ENCODE results near the gene HSPG2. TPM values are rescaled to one million over a fixed set of nuclear protein-coding genes. Genes with fewer than 3 reads are reported as not detected.

HSPG2 gene
- total and polyA plus RNA-seq, 4 experiments from 2014 or later, result 1.2 TPM; not detected in 2

GRCh38 chr1:21825393-21825792, 111.7 kb downstream of the HSPG2 start:
- Histone ChIP-seq H3K4me1 (ENCODE audit: insufficient read depth, low read length) (no peaks in the 10 kb centered on the region), H3K27ac (ENCODE audit: low read depth, low read length) (no peak overlapping the region), H3K9me3 (ENCODE audit: control insufficient read depth in 1 of 2, low read length in 2 of 2) (no peaks in the 10 kb centered on the region), H3K4me3 (ENCODE audit: low read length in 2 of 2) (no peak overlapping the region), H3K36me3 (ENCODE audit: insufficient read depth, low read length) (no peaks in the 10 kb centered on the region), H3K27me3 (ENCODE audit: insufficient read depth, low read length) (no peaks in the 10 kb centered on the region)
- POLR2A ChIA-PET (ENCODE audit: partially characterized antibody), result no interaction called here
- Mint-ChIP-seq H3K4me3 (no peak overlapping the region), H3K27ac (no peak overlapping the region), H3K9me3 (no peaks in the 10 kb centered on the region), H3K4me1 (peaks cover 0 to 3% (median 0%) of the 10 kb centered on the region in 4 donors), H3K27me3 (peaks cover 0 to 5% of the 10 kb centered on the region in 2 donors), H3K36me3 (no peaks in the 10 kb centered on the region)
- CTCF ChIA-PET (ENCODE audit: partially characterized antibody), result no interaction called here
- intact Hi-C loops (cut with micrococcal nuclease), result no loop called here
- no peak for DNase-seq

GRCh38 chr1:21824926-21825325, 112.2 kb downstream of the HSPG2 start:
- ChIA-PET POLR2A (ENCODE audit: partially characterized antibody) (no interaction called here), CTCF (ENCODE audit: partially characterized antibody) (no interaction called here)
- Histone ChIP-seq H3K36me3 (ENCODE audit: insufficient read depth, low read length) (no peaks in the 10 kb centered on the region), H3K27ac (ENCODE audit: low read depth, low read length) (no peak overlapping the region), H3K4me3 (ENCODE audit: low read length in 2 of 2) (no peak overlapping the region), H3K27me3 (ENCODE audit: insufficient read depth, low read length) (no peaks in the 10 kb centered on the region), H3K9me3 (ENCODE audit: control insufficient read depth in 1 of 2, low read length in 2 of 2) (no peaks in the 10 kb centered on the region), H3K4me1 (ENCODE audit: insufficient read depth, low read length) (no peaks in the 10 kb centered on the region)
- H3K27me3 Mint-ChIP-seq, result peaks cover 0 to 5% of the 10 kb centered on the region in 2 donors
- H3K4me3 Mint-ChIP-seq, result no peak overlapping the region
- DNase-seq, result no peak
- no peaks in the 10 kb centered on the region for H3K36me3 Mint-ChIP-seq
- intact Hi-C loops (cut with micrococcal nuclease), result no loop called here
- no peaks in the 10 kb centered on the region for H3K9me3 Mint-ChIP-seq
- peaks cover 0 to 3% (median 0%) of the 10 kb centered on the region in 4 donors for H3K4me1 Mint-ChIP-seq
- no peak overlapping the region for H3K27ac Mint-ChIP-seq

DNA sequence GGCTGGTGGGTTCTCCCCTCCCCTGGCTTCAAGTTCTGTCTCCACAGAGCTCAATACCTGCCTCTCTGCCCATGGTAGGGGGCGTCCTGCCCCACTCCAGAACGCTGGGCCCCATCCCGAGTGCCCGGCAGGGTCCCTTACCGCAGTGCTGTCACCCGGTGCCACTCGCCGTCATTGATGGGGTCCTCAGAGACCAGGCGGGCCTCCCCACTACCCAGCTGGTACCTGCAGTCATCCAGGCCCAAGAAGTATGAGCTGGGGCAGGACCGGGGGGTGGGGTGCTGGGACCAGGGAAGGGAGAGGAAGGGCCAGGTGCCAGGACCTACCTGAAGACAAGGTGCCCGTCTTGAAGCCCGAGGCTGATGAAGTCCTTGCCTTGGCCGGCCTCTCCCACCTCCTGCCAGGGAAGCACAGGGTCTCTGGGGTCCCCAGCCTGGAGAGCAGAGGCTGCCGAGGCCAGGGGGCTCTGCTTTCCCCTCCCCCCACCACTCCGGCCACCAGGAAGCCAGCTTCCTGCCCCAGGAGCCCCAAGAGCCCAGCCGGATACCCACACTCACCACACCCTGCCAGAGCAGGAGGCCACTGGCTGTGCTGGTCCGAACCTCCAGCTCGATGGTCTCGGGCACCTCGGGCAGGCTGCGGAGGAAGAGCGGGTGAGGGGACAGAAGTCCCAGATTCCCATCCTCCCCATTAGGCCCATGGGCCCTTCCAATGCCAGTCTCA, 113.0 kb downstream of the HSPG2 start:
- POLR2A ChIA-PET (ENCODE audit: partially characterized antibody), result no interaction called here
- peaks cover 0 to 3% (median 0%) of the 10 kb centered on the region in 4 donors for H3K4me1 Mint-ChIP-seq
- CTCF ChIA-PET (ENCODE audit: partially characterized antibody), result no interaction called here
- intact Hi-C loops (cut with micrococcal nuclease), result no loop called here
- H3K36me3 Mint-ChIP-seq, result no peaks in the 10 kb centered on the region
- no peak overlapping the region for H3K4me3 ChIP-seq (ENCODE audit: low read length in 2 of 2)
- H3K27me3 Mint-ChIP-seq, result peaks cover 0 to 5% of the 10 kb centered on the region in 2 donors
- no peak for DNase-seq
- no peaks in the 10 kb centered on the region for H3K27me3 ChIP-seq (ENCODE audit: insufficient read depth, low read length)
- no peaks in the 10 kb centered on the region for H3K36me3 ChIP-seq (ENCODE audit: insufficient read depth, low read length)
- H3K9me3 Mint-ChIP-seq, result no peaks in the 10 kb centered on the region
- no peaks in the 10 kb centered on the region for H3K9me3 ChIP-seq (ENCODE audit: control insufficient read depth in 1 of 2, low read length in 2 of 2)
- H3K4me1 ChIP-seq (ENCODE audit: insufficient read depth, low read length), result no peaks in the 10 kb centered on the region
- H3K27ac ChIP-seq (ENCODE audit: low read depth, low read length), result no peak overlapping the region
- H3K27ac Mint-ChIP-seq, result no peak overlapping the region
- no peak overlapping the region for H3K4me3 Mint-ChIP-seq

GRCh38 chr1:21823206-21823979, 113.7 kb downstream of the HSPG2 start:
- H3K4me1 Mint-ChIP-seq, result peaks cover 0 to 6% (median 2%) of the 10 kb centered on the region in 4 donors
- intact Hi-C loops (cut with micrococcal nuclease), result no loop called here
- H3K4me1 ChIP-seq (ENCODE audit: insufficient read depth, low read length), result no peaks in the 10 kb centered on the region
- H3K9me3 Mint-ChIP-seq, result no peaks in the 10 kb centered on the region
- no peak overlapping the region for H3K27ac Mint-ChIP-seq
- no peaks in the 10 kb centered on the region for H3K36me3 ChIP-seq (ENCODE audit: insufficient read depth, low read length)
- H3K27ac ChIP-seq (ENCODE audit: low read depth, low read length), result no peak overlapping the region
- ChIA-PET CTCF (ENCODE audit: partially characterized antibody) (no interaction called here), POLR2A (ENCODE audit: partially characterized antibody) (no interaction called here)
- H3K27me3 Mint-ChIP-seq, result peaks cover 0 to 5% of the 10 kb centered on the region in 2 donors
- no peaks in the 10 kb centered on the region for H3K36me3 Mint-ChIP-seq
- no peak for DNase-seq
- H3K4me3 ChIP-seq (ENCODE audit: low read length in 2 of 2), result no peak overlapping the region
- H3K9me3 ChIP-seq (ENCODE audit: control insufficient read depth in 1 of 2, low read length in 2 of 2), result no peaks in the 10 kb centered on the region
- no peaks in the 10 kb centered on the region for H3K27me3 ChIP-seq (ENCODE audit: insufficient read depth, low read length)
- no peak overlapping the region for H3K4me3 Mint-ChIP-seq

GRCh38 chr1:21822349-21822748, 114.8 kb downstream of the HSPG2 start:
- intact Hi-C loops (cut with micrococcal nuclease), result no loop called here
- Mint-ChIP-seq H3K27ac (no peak overlapping the region), H3K36me3 (no peaks in the 10 kb centered on the region), H3K4me1 (peaks cover 0 to 8% (median 2%) of the 10 kb centered on the region in 4 donors), H3K9me3 (no peaks in the 10 kb centered on the region), H3K4me3 (no peak overlapping the region), H3K27me3 (peaks cover 0 to 3% of the 10 kb centered on the region in 2 donors)
- H3K27ac ChIP-seq (ENCODE audit: low read depth, low read length), result no peak overlapping the region
- ChIA-PET POLR2A (ENCODE audit: partially characterized antibody) (no interaction called here), CTCF (ENCODE audit: partially characterized antibody) (no interaction called here)
- no peak for DNase-seq
- no peaks in the 10 kb centered on the region for H3K36me3 ChIP-seq (ENCODE audit: insufficient read depth, low read length)
- H3K27me3 ChIP-seq (ENCODE audit: insufficient read depth, low read length), result no peaks in the 10 kb centered on the region
- H3K4me3 ChIP-seq (ENCODE audit: low read length in 2 of 2), result no peak overlapping the region
- no peaks in the 10 kb centered on the region for H3K9me3 ChIP-seq (ENCODE audit: control insufficient read depth in 1 of 2, low read length in 2 of 2)
- no peaks in the 10 kb centered on the region for H3K4me1 ChIP-seq (ENCODE audit: insufficient read depth, low read length)

DNA sequence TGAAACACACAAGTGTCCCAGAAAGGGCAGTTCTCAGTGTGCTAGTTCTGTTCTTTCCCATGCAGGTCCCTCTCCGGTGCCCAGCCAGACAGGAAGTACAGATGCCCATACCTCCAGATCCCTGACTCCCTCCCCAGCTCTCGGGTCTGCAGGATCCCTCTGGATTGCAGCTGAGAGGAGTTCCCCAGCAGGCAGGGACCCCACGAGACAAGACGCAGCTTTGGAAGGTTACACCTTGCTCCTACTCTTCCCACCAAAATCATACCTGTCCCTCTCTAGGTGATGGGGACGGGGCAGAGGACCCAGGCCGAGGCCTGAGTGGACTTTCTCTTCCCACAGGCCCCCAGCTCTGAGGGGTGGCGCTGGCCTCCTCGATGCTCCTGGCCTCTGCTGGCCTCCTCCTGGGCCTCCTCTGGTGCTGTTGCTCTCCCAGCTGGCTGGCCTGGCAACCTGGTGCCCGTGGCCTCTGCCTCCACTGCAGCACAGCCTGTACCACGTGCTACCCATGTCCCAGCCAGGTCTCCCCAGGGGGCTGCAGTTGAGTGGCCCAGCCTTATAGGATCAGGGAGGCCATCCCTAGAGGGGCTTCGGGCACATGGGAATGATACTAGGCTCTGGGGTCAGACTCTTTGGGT, 115.6 kb downstream of the HSPG2 start:
- Histone ChIP-seq H3K4me3 (ENCODE audit: low read length in 2 of 2) (no peak overlapping the region), H3K36me3 (ENCODE audit: insufficient read depth, low read length) (no peaks in the 10 kb centered on the region), H3K4me1 (ENCODE audit: insufficient read depth, low read length) (no peaks in the 10 kb centered on the region), H3K27me3 (ENCODE audit: insufficient read depth, low read length) (no peaks in the 10 kb centered on the region), H3K9me3 (ENCODE audit: control insufficient read depth in 1 of 2, low read length in 2 of 2) (no peaks in the 10 kb centered on the region), H3K27ac (ENCODE audit: low read depth, low read length) (no peak overlapping the region)
- intact Hi-C loops (cut with micrococcal nuclease), result no loop called here
- Mint-ChIP-seq H3K36me3 (no peaks in the 10 kb centered on the region), H3K27ac (no peak overlapping the region), H3K27me3 (peaks cover 3% of the 10 kb centered on the region in 2 donors), H3K4me1 (peaks cover 0 to 8% (median 2%) of the 10 kb centered on the region in 4 donors), H3K4me3 (no peak overlapping the region), H3K9me3 (no peaks in the 10 kb centered on the region)
- DNase-seq, result no peak
- POLR2A ChIA-PET (ENCODE audit: partially characterized antibody), result no interaction called here
- CTCF ChIA-PET (ENCODE audit: partially characterized antibody), result no interaction called here

GRCh38 chr1:21820597-21821232, 116.4 kb downstream of the HSPG2 start:
- no peaks in the 10 kb centered on the region for H3K4me1 ChIP-seq (ENCODE audit: insufficient read depth, low read length)
- no peaks in the 10 kb centered on the region for H3K9me3 ChIP-seq (ENCODE audit: control insufficient read depth in 1 of 2, low read length in 2 of 2)
- no peaks in the 10 kb centered on the region for H3K27me3 ChIP-seq (ENCODE audit: insufficient read depth, low read length)
- Mint-ChIP-seq H3K9me3 (no peaks in the 10 kb centered on the region), H3K27me3 (peaks cover 3% of the 10 kb centered on the region in 2 donors), H3K27ac (peak overlapping the region in 1 of 7 donors; percentile 36), H3K4me3 (no peak overlapping the region), H3K36me3 (no peaks in the 10 kb centered on the region), H3K4me1 (peaks cover 0 to 8% (median 2%) of the 10 kb centered on the region in 4 donors)
- ChIA-PET CTCF (ENCODE audit: partially characterized antibody) (no interaction called here), POLR2A (ENCODE audit: partially characterized antibody) (no interaction called here)
- no peak overlapping the region for H3K4me3 ChIP-seq (ENCODE audit: low read length in 2 of 2)
- no peak overlapping the region for H3K27ac ChIP-seq (ENCODE audit: low read depth, low read length)
- DNase-seq, result no peak
- no peaks in the 10 kb centered on the region for H3K36me3 ChIP-seq (ENCODE audit: insufficient read depth, low read length)
- intact Hi-C loops (cut with micrococcal nuclease), result no loop called here

Data from CD4-positive, alpha-beta memory T cell (primary cell).